ENCODE measurements around the gene ZDHHC9.

ZDHHC9 gene

DNA sequence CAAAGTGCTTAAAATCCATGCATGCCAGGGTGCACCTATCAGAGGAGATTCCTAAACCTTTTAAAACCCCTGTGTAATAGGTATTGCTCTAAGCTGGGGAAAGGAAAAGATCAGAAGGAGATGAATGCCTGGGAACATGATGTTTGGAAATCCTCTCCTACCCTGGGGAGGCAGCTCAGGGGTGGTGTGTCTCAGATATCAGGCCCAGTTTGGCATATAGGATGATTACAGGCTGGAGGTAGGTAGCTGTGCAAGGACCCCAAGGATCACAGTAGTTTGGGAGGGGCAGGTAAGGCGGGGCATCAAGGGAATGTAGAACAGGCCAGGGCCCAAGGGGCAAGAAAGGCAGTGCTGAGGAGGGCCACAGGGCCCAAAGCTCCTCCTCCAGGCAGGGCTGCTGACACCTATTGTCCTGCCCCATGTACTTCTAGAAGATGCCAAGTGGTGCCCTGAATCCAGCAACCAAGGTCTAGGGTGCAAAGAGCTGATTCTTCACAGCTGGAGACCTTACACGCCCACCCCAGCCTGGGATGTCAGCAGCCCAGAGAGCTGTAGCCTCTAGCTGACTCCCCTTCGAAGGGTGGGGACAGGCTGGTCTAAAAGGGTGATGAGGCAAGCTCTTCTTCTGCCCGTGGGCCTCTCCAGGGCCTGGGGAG lies 46.3 kb downstream of the ZDHHC9 start:
- H3K4me3 ChIP-seq (replicated peaks; ENCODE audit: low read depth, low read length), result no peak overlapping the region
- no peaks in the 10 kb centered on the region for H3K27me3 ChIP-seq (replicated peaks; ENCODE audit: control insufficient read depth, insufficient read depth, low read length)
- peaks cover 33% of the 10 kb centered on the region for H3K36me3 ChIP-seq (ENCODE audit: control insufficient read depth, insufficient read depth, low read length)
- TF ChIP-seq CTCF (IDR thresholded peaks at IDR 0.05; ENCODE audit: insufficient read depth, low read length, poor library complexity, severe bottlenecking), result no peak
- no peak for DNase-seq (ENCODE audit: extremely low read depth, insufficient read length)

GRCh38 chrX:129795584-129795983 lies 48.1 kb downstream of the ZDHHC9 start:
- peaks cover 49% of the 10 kb centered on the region for H3K36me3 ChIP-seq (ENCODE audit: control insufficient read depth, insufficient read depth, low read length)
- H3K4me3 ChIP-seq (replicated peaks; ENCODE audit: low read depth, low read length), result no peak overlapping the region
- no peak for TF ChIP-seq CTCF (IDR thresholded peaks at IDR 0.05; ENCODE audit: insufficient read depth, low read length, poor library complexity, severe bottlenecking)
- no peaks in the 10 kb centered on the region for H3K27me3 ChIP-seq (replicated peaks; ENCODE audit: control insufficient read depth, insufficient read depth, low read length)
- DNase-seq (ENCODE audit: extremely low read depth, insufficient read length), result no peak

DNA sequence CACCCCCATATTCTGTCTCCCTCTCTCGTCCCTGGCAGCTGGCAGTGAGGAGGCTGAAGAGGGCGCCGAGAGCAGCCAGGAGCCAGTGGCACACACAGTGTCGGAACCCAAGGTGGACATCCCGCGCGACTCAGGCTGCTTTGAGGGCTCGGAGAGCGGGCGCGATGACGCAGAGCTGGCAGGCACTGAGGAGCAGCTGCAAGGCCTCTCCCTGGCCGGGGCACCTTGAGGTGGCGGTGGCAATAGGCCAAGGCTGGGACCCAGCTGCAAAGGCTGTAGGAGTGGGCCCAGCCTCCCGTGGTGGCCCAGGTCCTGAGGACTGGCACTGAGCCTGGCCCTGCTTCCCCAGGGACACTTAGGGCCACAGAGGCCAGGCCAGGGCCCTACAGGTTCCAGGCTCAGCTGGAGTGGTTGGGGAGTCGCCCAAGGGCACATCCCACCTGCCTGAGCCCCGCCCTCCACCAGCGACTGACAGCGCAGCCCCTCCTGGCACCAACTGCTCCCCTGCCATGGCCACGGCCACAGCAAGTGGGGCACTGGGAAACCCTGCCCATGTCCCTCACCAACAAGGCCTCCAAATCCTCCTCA lies 50.0 kb downstream of the ZDHHC9 start:
- Histone ChIP-seq H3K36me3 (ENCODE audit: control insufficient read depth, insufficient read depth, low read length) (peaks cover 59% of the 10 kb centered on the region), H3K27me3 (replicated peaks; ENCODE audit: control insufficient read depth, insufficient read depth, low read length) (no peaks in the 10 kb centered on the region), H3K4me3 (replicated peaks; ENCODE audit: low read depth, low read length) (no peak overlapping the region)
- no peak for DNase-seq (ENCODE audit: extremely low read depth, insufficient read length)
- TF ChIP-seq CTCF (IDR thresholded peaks at IDR 0.05; ENCODE audit: insufficient read depth, low read length, poor library complexity, severe bottlenecking), result no peak

DNA sequence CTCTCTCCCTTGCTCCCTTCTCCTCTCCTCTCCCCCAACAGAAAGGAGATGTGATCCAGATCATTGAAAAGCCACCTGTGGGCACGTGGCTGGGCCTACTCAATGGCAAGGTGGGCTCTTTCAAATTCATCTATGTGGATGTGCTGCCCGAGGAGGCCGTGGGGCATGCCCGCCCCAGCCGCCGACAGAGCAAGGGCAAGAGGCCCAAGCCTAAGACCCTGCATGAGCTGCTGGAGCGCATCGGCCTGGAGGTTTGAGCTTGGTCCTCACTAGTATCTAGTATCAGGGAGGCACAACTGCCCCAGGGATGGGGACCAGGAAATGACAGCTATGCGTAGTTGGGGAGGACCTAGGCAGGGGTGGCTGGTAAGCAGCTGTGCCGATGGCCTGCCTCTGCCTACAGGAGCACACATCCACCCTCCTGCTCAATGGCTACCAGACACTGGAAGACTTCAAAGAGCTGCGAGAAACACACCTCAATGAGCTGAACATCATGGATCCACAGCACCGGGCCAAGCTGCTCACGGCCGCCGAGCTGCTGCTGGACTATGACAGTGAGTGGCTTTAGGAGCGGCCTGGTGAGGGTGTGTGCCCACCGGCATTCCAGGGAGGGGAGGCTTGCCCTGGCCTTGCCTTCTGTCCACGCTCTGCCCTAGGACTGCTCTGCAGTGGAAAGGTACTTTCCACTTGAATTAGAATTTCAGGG lies 50.9 kb downstream of the ZDHHC9 start:
- Histone ChIP-seq H3K4me3 (replicated peaks; ENCODE audit: low read depth, low read length) (no peak overlapping the region), H3K27me3 (replicated peaks; ENCODE audit: control insufficient read depth, insufficient read depth, low read length) (no peaks in the 10 kb centered on the region), H3K36me3 (ENCODE audit: control insufficient read depth, insufficient read depth, low read length) (peaks cover 66% of the 10 kb centered on the region)
- DNase-seq (ENCODE audit: extremely low read depth, insufficient read length), result no peak
- no peak for TF ChIP-seq CTCF (IDR thresholded peaks at IDR 0.05; ENCODE audit: insufficient read depth, low read length, poor library complexity, severe bottlenecking)

GRCh38 chrX:129791961-129792570 lies 51.6 kb downstream of the ZDHHC9 start:
- H3K4me3 ChIP-seq (replicated peaks; ENCODE audit: low read depth, low read length), result no peak overlapping the region
- no peaks in the 10 kb centered on the region for H3K27me3 ChIP-seq (replicated peaks; ENCODE audit: control insufficient read depth, insufficient read depth, low read length)
- peaks cover 67% of the 10 kb centered on the region for H3K36me3 ChIP-seq (ENCODE audit: control insufficient read depth, insufficient read depth, low read length)
- no peak for TF ChIP-seq CTCF (IDR thresholded peaks at IDR 0.05; ENCODE audit: insufficient read depth, low read length, poor library complexity, severe bottlenecking)
- no peak for DNase-seq (ENCODE audit: extremely low read depth, insufficient read length)

All from GM06990 (cell line).